ENCODE results near the gene IHH. TPM values are rescaled to one million over a fixed set of nuclear protein-coding genes. Genes with fewer than 3 reads are reported as not detected.

IHH gene
- total RNA-seq, 1 donor: 0.09 TPM

- DNase-seq (ENCODE audit: low read depth): no peak
- H3K4me3 ChIP-seq (ENCODE audit: low read depth, low read length): no peak overlapping the region
- no peak for TF ChIP-seq CTCF (IDR thresholded peaks at IDR 0.05; ENCODE audit: insufficient read depth, low read length)
Observed at GRCh38 chr2:219027511-219028055, 33.1 kb downstream of the IHH start.

- no peak for TF ChIP-seq CTCF (IDR thresholded peaks at IDR 0.05; ENCODE audit: insufficient read depth, low read length)
- no peak for DNase-seq (ENCODE audit: low read depth)
- no peak overlapping the region for H3K4me3 ChIP-seq (ENCODE audit: low read depth, low read length)
Observed at GRCh38 chr2:219026946-219027345, 33.8 kb downstream of the IHH start.

GRCh38 chr2:219025637-219026585 is 34.8 kb downstream of the IHH start:
- no peak overlapping the region for H3K4me3 ChIP-seq (ENCODE audit: low read depth, low read length)
- DNase-seq (ENCODE audit: low read depth): no peak
- no peak for TF ChIP-seq CTCF (IDR thresholded peaks at IDR 0.05; ENCODE audit: insufficient read depth, low read length)

GRCh38 chr2:219024059-219024458 is 36.7 kb downstream of the IHH start:
- DNase-seq (ENCODE audit: low read depth): no peak
- H3K4me3 ChIP-seq (ENCODE audit: low read depth, low read length): no peak overlapping the region
- no peak for TF ChIP-seq CTCF (IDR thresholded peaks at IDR 0.05; ENCODE audit: insufficient read depth, low read length)

GRCh38 chr2:219023045-219023605 is 37.6 kb downstream of the IHH start:
- no peak for TF ChIP-seq CTCF (IDR thresholded peaks at IDR 0.05; ENCODE audit: insufficient read depth, low read length)
- DNase-seq (ENCODE audit: low read depth): no peak
- H3K4me3 ChIP-seq (ENCODE audit: low read depth, low read length): no peak overlapping the region

- TF ChIP-seq CTCF (IDR thresholded peaks at IDR 0.05; ENCODE audit: insufficient read depth, low read length): no peak
- no peak overlapping the region for H3K4me3 ChIP-seq (ENCODE audit: low read depth, low read length)
- no peak for DNase-seq (ENCODE audit: low read depth)
Observed at GRCh38 chr2:219022616-219023015, 38.1 kb downstream of the IHH start.
